ENCODE results near the gene MTARC1. TPM values are rescaled to one million over a fixed set of nuclear protein-coding genes. Genes with fewer than 3 reads are reported as not detected.

MTARC1 gene
- total RNA-seq, 1 experiment from 2014 or later = 0.74 TPM

- no TSS peak for BruUV-seq (replicated peaks)
- Histone ChIP-seq H3K27ac (ENCODE audit: low read length) (no peak overlapping the region), H3K4me1 (ENCODE audit: control insufficient read depth, insufficient read depth, low read length) (no peaks in the 10 kb centered on the region), H3K36me3 (ENCODE audit: control insufficient read depth, insufficient read depth, low read length) (no peaks in the 10 kb centered on the region), H3K27me3 (ENCODE audit: control insufficient read depth, insufficient read depth, low read length) (peaks cover 3% of the 10 kb centered on the region; the same call in 1 of the 2 replicates), H3K4me3 (ENCODE audit: low read depth in 2 of 2, low read length in 2 of 2) (no peak overlapping the region), H3K9me3 (ENCODE audit: control insufficient read depth, insufficient read depth, low read depth, low read length) (no peaks in the 10 kb centered on the region)
- CTCF ChIA-PET = interaction anchor here (0.6 kb wide), 1 partner anchor 346 kb away, joined by 5 read pairs; no protein-coding TSS in a partner anchor
- POLR2A ChIA-PET = no interaction called here
- TF ChIP-seq REST (IDR thresholded peaks at IDR 0.05; ENCODE audit: insufficient read depth in 1 of 2, low read depth in 2 of 2, low read length in 1 of 2) = no peak
- peak; percentile 14; the same call in 1 of the 2 replicates for TF ChIP-seq CTCF (IDR thresholded peaks at IDR 0.05)
- intact Hi-C loops (cut with micrococcal nuclease; ENCODE audit: unreplicated experiment) (loop anchor here (10.0 kb wide), 1 partner anchor 1642 kb away; no protein-coding TSS in a partner anchor), in situ Hi-C loops (cut with HindIII; ENCODE audit: low pct_unique_long_range_greater_than_20kb, low sequenced_read_pairs) (no loop called here)
- ATAC-seq (no peak), DNase-seq (ENCODE audit: low read depth, low spot score) (no peak)
Observed at GRCh38 chr1:220813013-220813412, 26.3 kb downstream of the MTARC1 start.

- Histone ChIP-seq H3K4me1 (ENCODE audit: control insufficient read depth, insufficient read depth, low read length) (no peaks in the 10 kb centered on the region), H3K27ac (ENCODE audit: low read length) (no peak overlapping the region), H3K36me3 (ENCODE audit: control insufficient read depth, insufficient read depth, low read length) (no peaks in the 10 kb centered on the region), H3K27me3 (ENCODE audit: control insufficient read depth, insufficient read depth, low read length) (peaks cover 3% of the 10 kb centered on the region; the same call in 1 of the 2 replicates), H3K9me3 (ENCODE audit: control insufficient read depth, insufficient read depth, low read depth, low read length) (no peaks in the 10 kb centered on the region), H3K4me3 (ENCODE audit: low read depth in 2 of 2, low read length in 2 of 2) (no peak overlapping the region)
- ChIA-PET CTCF (no interaction called here), POLR2A (no interaction called here)
- in situ Hi-C loops (cut with HindIII; ENCODE audit: low pct_unique_long_range_greater_than_20kb, low sequenced_read_pairs) = no loop called here
- intact Hi-C loops (cut with micrococcal nuclease; ENCODE audit: unreplicated experiment) = loop anchor here (10.0 kb wide), 1 partner anchor 1639 kb away; no protein-coding TSS in a partner anchor
- no peak for DNase-seq (ENCODE audit: low read depth, low spot score)
- no TSS peak for BruUV-seq (replicated peaks)
- no peak for ATAC-seq
- TF ChIP-seq POLR2AphosphoS5 (IDR thresholded peaks at IDR 0.05; ENCODE audit: low read depth, low read length) (no peak), SIN3A (IDR thresholded peaks at IDR 0.05; ENCODE audit: borderline replicate concordance, insufficient read depth, low read depth, low read length) (no peak), REST (IDR thresholded peaks at IDR 0.05; ENCODE audit: insufficient read depth in 1 of 2, low read depth in 2 of 2, low read length in 1 of 2) (no peak), CTCF (IDR thresholded peaks at IDR 0.05) (no peak), TCF7L2 (IDR thresholded peaks at IDR 0.05; ENCODE audit: low read depth, low read length) (no peak)
Observed at GRCh38 chr1:220815409-220815808, 28.7 kb downstream of the MTARC1 start.

Measured in Panc1 (cell line).